SK-N-DZ (cell line): Measurements from ENCODE around the gene ENOX1.
A peak's percentile ranks its signal among the peaks of the same experiment; 100 is the strongest.

Experiments used
- DNase-seq: peaks from one replicate; pipeline ENCODE4 v3.0.0-alpha.2; 2015; ENCODE audit warnings: low spot score

ENOX1 gene

GRCh38 chr13:43546251-43546650, 240.5 kb downstream of the ENOX1 start:
- DNase-seq, result peak; percentile 76

- no peak for DNase-seq
Observed at GRCh38 chr13:43545317-43545874, 241.4 kb downstream of the ENOX1 start.

GRCh38 chr13:43544631-43545030, 242.1 kb downstream of the ENOX1 start:
- DNase-seq, result peak; percentile 43

- DNase-seq, result no peak
Observed at GRCh38 chr13:43544011-43544410, 242.8 kb downstream of the ENOX1 start.

- no peak for DNase-seq
Observed at GRCh38 chr13:43543331-43543730, 243.4 kb downstream of the ENOX1 start.

GRCh38 chr13:43537124-43537523, 249.6 kb downstream of the ENOX1 start:
- DNase-seq, result no peak

GRCh38 chr13:43529796-43530195, 257.0 kb downstream of the ENOX1 start:
- no peak for DNase-seq

- DNase-seq, result no peak
Observed at GRCh38 chr13:43528992-43529391, 257.8 kb downstream of the ENOX1 start.

- no peak for DNase-seq
Observed at GRCh38 chr13:43522788-43523187, 264.0 kb downstream of the ENOX1 start.

GRCh38 chr13:43520351-43520750, 266.4 kb downstream of the ENOX1 start:
- no peak for DNase-seq

GRCh38 chr13:43518833-43519232, 267.9 kb downstream of the ENOX1 start:
- DNase-seq, result no peak

GRCh38 chr13:43516401-43516833, 270.4 kb downstream of the ENOX1 start:
- no peak for DNase-seq

GRCh38 chr13:43515531-43515930, 271.2 kb downstream of the ENOX1 start:
- DNase-seq, result no peak

GRCh38 chr13:43514311-43514710, 272.5 kb downstream of the ENOX1 start:
- DNase-seq, result no peak

- DNase-seq, result no peak
Observed at GRCh38 chr13:43512221-43512620, 274.6 kb downstream of the ENOX1 start.

GRCh38 chr13:43510956-43511901, 275.5 kb downstream of the ENOX1 start:
- DNase-seq, result no peak

GRCh38 chr13:43495732-43496131, 291.0 kb downstream of the ENOX1 start:
- no peak for DNase-seq

GRCh38 chr13:43494206-43494605, 292.6 kb downstream of the ENOX1 start:
- no peak for DNase-seq

- DNase-seq, result no peak
Observed at GRCh38 chr13:43493496-43494000, 293.2 kb downstream of the ENOX1 start.

GRCh38 chr13:43492745-43493144, 294.0 kb downstream of the ENOX1 start:
- DNase-seq, result no peak

GRCh38 chr13:43492311-43492710, 294.5 kb downstream of the ENOX1 start:
- DNase-seq, result no peak

- no peak for DNase-seq
Observed at GRCh38 chr13:43489233-43489632, 297.5 kb downstream of the ENOX1 start.

- DNase-seq, result peak; percentile 73
Observed at GRCh38 chr13:43487885-43488284, 298.9 kb downstream of the ENOX1 start.
